GM19372 (cell line): Measurements from ENCODE around the gene ERCC6L.
"Not testable (repeated sequence)": the region's sequence is repeated elsewhere in the genome, so short reads cannot be mapped to it uniquely, and the experiment has no call there.

Experiments
- ATAC-seq: cut with Tn5 transposase; IDR thresholded peaks from one replicate; pipeline ENCODE4 v1.9.1; 2021; ENCODE audit warnings: mild to moderate bottlenecking, low read depth, moderate library complexity; ENCODE audit not compliant: unreplicated experiment

Gene ERCC6L

GRCh38 chrX:72176981-72177380 lies 61.8 kb downstream of the ERCC6L start:
- ATAC-seq: no peak

DNA sequence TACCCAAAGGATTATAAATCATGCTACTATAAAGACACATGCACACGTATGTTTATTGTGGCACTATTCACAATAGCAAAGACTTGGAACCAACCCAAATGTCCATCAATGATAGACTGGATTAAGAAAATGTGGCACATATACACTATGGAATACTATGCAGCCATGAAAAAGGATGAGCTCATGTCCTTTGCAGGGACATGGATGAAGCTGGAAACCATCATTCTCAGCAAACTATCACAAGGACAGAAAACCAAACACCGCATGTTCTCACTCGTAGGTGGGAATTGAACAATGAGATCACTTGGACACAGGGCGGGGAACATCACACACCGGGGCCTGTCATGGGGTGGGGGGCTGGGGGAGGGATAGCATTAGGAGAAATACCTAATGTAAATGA lies 62.5 kb downstream of the ERCC6L start:
- not testable (repeated sequence) for ATAC-seq

DNA sequence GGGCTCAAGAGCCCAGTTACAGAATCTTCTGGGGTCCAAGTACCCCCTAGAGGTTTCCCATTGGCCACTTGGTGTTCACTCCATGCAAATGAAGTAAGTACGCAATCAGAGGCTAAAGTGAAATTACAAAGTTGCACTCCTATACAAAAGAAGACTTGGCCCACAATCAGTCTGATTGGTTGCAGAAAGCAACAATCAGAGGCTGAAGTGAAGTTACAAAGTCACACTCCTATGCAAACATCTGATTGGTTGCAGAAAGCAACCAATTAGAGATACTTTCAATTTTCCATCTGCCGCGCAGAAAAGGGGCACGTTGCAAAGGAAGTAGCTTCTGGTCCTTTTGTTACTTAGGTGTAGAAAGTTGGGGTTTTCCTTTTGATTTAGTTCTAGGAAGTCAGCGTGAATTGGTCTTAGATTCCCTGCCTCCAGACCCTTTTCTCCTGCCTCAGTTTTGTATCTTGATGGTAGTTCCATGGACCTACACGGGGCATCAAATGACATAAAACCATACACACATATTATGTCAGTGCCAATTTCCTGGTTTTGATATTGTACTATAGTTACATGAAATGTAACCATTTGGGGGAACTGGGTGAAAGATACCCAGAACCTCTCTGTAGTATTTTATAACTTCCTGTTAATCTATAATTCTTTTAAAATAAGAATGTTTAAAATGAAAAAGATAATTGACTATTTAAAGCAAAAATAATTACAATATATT lies 69.7 kb downstream of the ERCC6L start:
- no peak for ATAC-seq

DNA sequence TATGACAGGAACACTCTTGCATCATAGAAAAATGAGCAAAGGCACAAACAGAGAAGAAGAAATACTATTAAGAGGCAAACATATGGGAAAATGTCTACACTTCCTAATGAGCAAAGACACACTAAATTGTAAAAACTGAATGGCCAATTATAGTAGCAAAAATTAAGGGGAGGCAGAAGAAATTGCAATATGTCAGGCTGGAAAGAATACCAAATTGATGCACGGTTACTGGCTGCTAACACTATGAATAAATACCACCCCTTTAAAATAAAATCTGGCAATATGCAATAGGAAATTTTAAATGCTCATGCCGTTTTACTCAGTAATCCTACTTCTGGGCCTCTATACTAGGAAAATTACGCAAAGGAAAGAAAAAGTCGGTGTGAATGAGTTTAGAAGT lies 73.3 kb downstream of the ERCC6L start:
- ATAC-seq: no peak

- no peak for ATAC-seq
These were observed 79.1 kb downstream of the ERCC6L start for GRCh38 chrX:72159769-72160168.

GRCh38 chrX:72158773-72159172 lies 80.1 kb downstream of the ERCC6L start:
- no peak for ATAC-seq
